ENCODE data around the gene NAALADL2.

NAALADL2 gene

DNA sequence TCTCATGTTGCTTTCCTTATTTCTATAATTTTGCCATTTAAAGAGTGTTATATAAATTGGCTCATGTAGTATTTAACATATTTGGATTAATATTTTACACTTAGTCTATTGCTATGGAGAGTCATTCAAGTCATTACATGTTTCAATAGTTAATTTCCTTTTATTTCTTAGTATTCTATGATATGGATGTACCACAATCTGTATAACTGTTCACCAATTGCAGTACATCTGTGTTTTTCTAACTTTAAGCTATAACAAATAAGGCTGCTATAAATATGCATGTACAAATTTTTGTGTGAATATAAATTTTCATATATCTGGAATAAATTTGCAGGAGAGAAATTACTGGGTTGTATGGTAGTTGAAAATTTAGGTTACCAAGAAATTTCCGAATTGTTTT is 993.4 kb downstream of the NAALADL2 start:
- Histone ChIP-seq H3K9ac (ENCODE audit: low read length) (no peak overlapping the region), H3K4me2 (ENCODE audit: low read length) (no peak overlapping the region), H4K20me1 (ENCODE audit: insufficient read depth, low read length) (no peaks in the 10 kb centered on the region), H3K27ac (ENCODE audit: low read depth, low read length, poor library complexity, severe bottlenecking) (no peak overlapping the region), H3K4me1 (ENCODE audit: insufficient read depth, low read length, severe bottlenecking) (no peaks in the 10 kb centered on the region), H3F3A (ENCODE audit: insufficient read depth, low read length) (no peaks in the 10 kb centered on the region), H2AFZ (ENCODE audit: low read length) (no peak overlapping the region), H3K4me3 (ENCODE audit: low read depth, low read length, poor library complexity, severe bottlenecking) (no peak overlapping the region), H3K79me2 (ENCODE audit: insufficient read depth, low read length) (no peaks in the 10 kb centered on the region), H3K27me3 (ENCODE audit: insufficient read depth, low read length) (no peaks in the 10 kb centered on the region), H3K36me3 (ENCODE audit: insufficient read depth, low read length) (no peaks in the 10 kb centered on the region), H3K9me3 (ENCODE audit: low read length) (no peaks in the 10 kb centered on the region), H3K9me2 (ENCODE audit: low read depth, low read length) (no peaks in the 10 kb centered on the region)
- TF ChIP-seq, protein P1, sequence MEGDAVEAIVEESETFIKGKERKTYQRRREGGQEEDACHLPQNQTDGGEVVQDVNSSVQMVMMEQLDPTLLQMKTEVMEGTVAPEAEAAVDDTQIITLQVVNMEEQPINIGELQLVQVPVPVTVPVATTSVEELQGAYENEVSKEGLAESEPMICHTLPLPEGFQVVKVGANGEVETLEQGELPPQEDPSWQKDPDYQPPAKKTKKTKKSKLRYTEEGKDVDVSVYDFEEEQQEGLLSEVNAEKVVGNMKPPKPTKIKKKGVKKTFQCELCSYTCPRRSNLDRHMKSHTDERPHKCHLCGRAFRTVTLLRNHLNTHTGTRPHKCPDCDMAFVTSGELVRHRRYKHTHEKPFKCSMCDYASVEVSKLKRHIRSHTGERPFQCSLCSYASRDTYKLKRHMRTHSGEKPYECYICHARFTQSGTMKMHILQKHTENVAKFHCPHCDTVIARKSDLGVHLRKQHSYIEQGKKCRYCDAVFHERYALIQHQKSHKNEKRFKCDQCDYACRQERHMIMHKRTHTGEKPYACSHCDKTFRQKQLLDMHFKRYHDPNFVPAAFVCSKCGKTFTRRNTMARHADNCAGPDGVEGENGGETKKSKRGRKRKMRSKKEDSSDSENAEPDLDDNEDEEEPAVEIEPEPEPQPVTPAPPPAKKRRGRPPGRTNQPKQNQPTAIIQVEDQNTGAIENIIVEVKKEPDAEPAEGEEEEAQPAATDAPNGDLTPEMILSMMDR (IDR thresholded peaks at IDR 0.05; ENCODE audit: low read length), result no peak
- TF ChIP-seq EZH2 (IDR thresholded peaks at IDR 0.05; ENCODE audit: borderline replicate concordance, low read length), result no peak

DNA sequence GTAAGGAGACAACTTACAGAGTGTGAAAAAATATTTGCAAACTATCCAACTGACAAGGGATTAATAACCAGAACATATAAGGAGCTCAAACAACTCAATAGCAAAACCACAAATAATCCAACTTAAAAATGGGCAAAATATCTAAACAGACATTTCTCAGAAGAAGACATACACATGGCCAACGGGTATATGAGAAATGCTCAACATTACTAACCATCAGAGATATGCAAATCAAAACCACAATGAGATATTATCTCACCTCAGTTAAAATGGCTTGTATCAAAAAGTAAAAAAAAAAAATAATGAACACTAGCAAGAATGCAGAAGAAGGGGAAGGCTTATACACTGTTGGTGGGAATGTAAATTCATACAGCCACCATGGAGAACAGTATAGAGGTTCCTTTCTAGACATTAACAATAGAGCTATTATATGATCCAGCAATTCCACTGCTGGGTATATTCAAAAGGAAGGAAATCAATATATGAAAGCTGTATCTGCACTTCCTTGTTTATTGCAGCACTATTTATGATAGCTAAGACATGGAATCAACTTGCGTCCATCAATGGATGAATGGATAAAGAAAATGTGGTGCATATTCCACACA is 998.6 kb downstream of the NAALADL2 start:
- no peaks in the 10 kb centered on the region for H3K9me2 ChIP-seq (ENCODE audit: low read depth, low read length)
- no peak overlapping the region for H3K9ac ChIP-seq (ENCODE audit: low read length)
- H4K20me1 ChIP-seq (ENCODE audit: insufficient read depth, low read length), result no peaks in the 10 kb centered on the region
- no peaks in the 10 kb centered on the region for H3K9me3 ChIP-seq (ENCODE audit: low read length)
- no peak overlapping the region for H3K4me3 ChIP-seq (ENCODE audit: low read depth, low read length, poor library complexity, severe bottlenecking)
- H3K36me3 ChIP-seq (ENCODE audit: insufficient read depth, low read length), result no peaks in the 10 kb centered on the region
- no peaks in the 10 kb centered on the region for H3F3A ChIP-seq (ENCODE audit: insufficient read depth, low read length)
- no peak overlapping the region for H3K27ac ChIP-seq (ENCODE audit: low read depth, low read length, poor library complexity, severe bottlenecking)
- no peaks in the 10 kb centered on the region for H3K79me2 ChIP-seq (ENCODE audit: insufficient read depth, low read length)
- TF ChIP-seq, protein P1 (IDR thresholded peaks at IDR 0.05; ENCODE audit: low read length), result no peak
- TF ChIP-seq EZH2 (IDR thresholded peaks at IDR 0.05; ENCODE audit: borderline replicate concordance, low read length), result no peak
- H2AFZ ChIP-seq (ENCODE audit: low read length), result no peak overlapping the region
- H3K27me3 ChIP-seq (ENCODE audit: insufficient read depth, low read length), result no peaks in the 10 kb centered on the region
- no peak overlapping the region for H3K4me2 ChIP-seq (ENCODE audit: low read length)
- H3K4me1 ChIP-seq (ENCODE audit: insufficient read depth, low read length, severe bottlenecking), result no peaks in the 10 kb centered on the region

Data from OCI-LY1 (cell line).